ENCODE results near the gene LPP.

Gene LPP

DNA sequence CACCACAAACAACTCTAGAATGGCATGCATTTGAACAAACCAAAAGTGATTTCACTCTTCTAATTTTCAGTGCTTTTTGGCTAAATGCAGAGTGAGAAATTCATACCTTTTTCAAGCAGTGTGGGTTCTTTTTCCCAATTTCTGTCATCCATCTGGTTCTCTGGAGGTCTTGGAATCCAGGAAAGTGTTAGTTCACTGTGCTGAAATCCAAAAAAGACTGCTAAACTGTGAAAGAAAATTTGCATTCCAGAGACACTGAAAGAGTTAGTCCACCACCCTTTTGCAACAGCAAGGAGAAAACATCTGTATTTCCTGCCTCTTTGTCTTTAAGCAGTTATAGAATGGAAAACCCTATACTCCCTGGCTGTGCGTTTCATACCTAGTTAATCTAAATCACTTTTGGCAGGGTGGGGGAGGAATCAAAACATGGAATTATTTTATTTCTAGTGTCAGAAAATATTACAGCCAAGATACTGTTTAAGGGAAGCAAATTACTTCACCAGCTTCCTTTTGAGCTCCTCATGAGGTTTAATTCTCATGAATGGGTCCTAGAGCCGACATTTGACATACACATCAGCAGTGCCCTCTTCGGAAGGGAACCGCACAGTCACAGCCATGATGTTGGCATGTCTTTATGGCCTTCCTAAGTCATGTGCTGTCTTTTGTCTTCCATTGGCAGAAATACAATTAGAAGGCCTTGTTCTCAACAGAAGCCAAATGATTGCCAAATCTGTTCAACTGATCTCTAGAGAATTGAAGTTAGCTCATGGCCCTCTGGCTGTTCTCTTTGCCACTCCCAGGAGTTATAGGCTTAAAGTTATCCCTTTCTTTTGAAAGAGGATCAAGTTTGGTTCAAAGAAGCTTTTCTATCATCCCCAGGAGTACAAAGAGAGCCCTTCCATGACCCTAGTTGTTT is 700.2 kb downstream of the LPP start:
- no peak for DNase-seq (ENCODE audit: extremely low read depth, low read depth)
- TF ChIP-seq, protein P1, sequence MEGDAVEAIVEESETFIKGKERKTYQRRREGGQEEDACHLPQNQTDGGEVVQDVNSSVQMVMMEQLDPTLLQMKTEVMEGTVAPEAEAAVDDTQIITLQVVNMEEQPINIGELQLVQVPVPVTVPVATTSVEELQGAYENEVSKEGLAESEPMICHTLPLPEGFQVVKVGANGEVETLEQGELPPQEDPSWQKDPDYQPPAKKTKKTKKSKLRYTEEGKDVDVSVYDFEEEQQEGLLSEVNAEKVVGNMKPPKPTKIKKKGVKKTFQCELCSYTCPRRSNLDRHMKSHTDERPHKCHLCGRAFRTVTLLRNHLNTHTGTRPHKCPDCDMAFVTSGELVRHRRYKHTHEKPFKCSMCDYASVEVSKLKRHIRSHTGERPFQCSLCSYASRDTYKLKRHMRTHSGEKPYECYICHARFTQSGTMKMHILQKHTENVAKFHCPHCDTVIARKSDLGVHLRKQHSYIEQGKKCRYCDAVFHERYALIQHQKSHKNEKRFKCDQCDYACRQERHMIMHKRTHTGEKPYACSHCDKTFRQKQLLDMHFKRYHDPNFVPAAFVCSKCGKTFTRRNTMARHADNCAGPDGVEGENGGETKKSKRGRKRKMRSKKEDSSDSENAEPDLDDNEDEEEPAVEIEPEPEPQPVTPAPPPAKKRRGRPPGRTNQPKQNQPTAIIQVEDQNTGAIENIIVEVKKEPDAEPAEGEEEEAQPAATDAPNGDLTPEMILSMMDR (IDR thresholded peaks at IDR 0.05; ENCODE audit: low read depth, low read length, missing control alignments), result no peak
- H3K4me3 ChIP-seq (replicated peaks; ENCODE audit: low read depth, low read length), result no peak overlapping the region

DNA sequence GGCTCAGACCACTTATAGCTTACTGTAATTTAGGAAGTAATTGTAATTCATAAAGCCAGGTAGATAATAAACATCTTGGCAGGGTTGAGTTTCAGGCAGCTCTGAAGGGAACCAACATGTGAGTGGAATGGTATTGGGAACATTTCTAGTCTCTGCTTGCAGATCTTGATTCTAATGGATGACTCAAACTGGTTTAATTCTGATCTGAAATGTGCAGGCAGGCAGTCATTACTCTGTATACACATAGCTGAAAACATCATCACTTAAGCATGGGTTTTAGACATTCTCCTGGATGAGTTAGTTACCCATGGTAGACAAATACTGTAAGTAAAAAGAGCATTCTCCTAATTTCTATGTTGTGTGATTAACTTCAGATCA is 700.8 kb downstream of the LPP start:
- no peak for DNase-seq (ENCODE audit: extremely low read depth, low read depth)
- TF ChIP-seq, protein P1 (IDR thresholded peaks at IDR 0.05; ENCODE audit: low read depth, low read length, missing control alignments), result no peak
- no peak overlapping the region for H3K4me3 ChIP-seq (replicated peaks; ENCODE audit: low read depth, low read length)

DNA sequence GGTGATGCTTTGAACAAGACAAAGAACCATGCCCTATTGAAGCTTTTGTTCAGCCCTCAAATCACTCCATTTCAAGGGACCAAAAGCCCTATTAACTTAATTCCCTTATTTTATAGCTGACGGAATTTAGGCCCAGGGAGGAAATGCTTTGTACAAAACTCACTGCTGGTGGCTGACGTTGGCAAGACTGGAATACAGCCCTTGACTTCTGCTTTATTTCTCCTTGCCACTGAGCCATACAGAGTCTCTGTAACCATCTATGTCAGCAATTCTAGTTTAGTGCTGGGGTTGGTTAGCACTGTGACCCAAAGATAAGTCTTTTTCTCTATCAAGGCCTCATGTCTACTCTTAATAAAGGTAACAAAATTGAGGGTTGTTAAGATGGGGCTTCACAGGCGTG is 701.7 kb downstream of the LPP start:
- DNase-seq (ENCODE audit: extremely low read depth, low read depth), result no peak
- H3K4me3 ChIP-seq (replicated peaks; ENCODE audit: low read depth, low read length), result no peak overlapping the region
- TF ChIP-seq, protein P1 (IDR thresholded peaks at IDR 0.05; ENCODE audit: low read depth, low read length, missing control alignments), result no peak

DNA sequence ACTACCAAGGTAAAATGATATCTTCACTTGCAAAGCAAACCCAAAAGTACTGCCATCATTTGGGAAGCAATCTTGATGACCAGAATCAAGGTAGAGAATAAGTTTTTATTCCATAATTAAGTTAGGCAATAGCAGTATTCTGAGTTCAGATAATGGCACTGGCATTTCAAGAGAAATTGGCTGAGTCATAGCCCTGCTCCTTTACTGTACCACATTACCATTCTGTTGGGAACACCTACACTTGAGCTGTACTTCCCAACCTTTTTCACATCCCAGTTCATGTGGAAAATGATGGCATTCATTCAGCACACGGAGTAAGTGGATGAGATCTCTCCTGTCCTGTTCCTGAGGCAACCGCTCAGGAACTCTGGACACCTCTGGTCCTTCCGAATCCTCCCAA is 706.2 kb downstream of the LPP start:
- TF ChIP-seq, protein P1 (IDR thresholded peaks at IDR 0.05; ENCODE audit: low read depth, low read length, missing control alignments), result no peak
- DNase-seq (ENCODE audit: extremely low read depth, low read depth), result no peak
- no peak overlapping the region for H3K4me3 ChIP-seq (replicated peaks; ENCODE audit: low read depth, low read length)

DNA sequence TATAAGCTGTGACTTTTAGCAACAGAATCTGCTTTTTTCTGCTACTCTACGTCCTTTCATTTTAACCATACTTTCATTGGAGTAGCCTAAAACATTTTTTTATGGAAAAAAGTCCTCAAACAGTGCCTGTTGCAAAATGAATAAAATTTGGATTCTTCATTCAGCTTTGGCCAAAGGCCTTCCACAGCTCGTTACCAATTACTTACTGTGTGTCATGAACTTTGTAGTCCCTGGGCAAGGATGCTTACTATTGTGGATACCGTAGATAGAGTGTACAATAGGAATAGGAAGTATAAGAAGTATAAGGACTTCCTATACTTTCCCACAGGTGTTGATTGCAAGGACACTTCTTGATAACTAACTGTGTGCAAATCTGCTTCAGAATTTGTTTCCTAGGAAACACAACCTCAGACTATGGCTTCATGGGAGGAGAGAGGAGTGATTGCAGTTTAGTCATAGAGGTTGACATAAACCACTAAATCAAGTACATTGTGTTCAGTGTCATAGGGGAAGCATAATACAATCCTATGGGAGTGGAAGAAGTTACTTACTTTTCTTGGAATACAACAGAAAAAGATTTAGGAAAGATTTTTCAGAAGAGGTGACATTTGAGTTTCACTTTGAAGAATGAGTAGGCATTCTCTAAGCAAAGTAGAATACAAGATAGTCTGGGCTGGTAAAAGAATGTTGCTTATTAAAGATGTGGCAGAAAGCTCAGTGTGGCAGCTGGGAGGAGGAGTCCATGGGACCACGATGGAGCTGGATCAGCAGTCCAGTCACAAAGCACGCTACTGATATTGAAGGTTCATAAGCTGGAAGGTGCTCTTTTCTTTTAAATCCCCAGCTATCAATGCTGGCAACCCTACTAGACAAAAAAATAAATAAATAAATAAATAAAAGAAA is 708.1 kb downstream of the LPP start:
- H3K4me3 ChIP-seq (replicated peaks; ENCODE audit: low read depth, low read length), result no peak overlapping the region
- DNase-seq (ENCODE audit: extremely low read depth, low read depth), result no peak
- TF ChIP-seq, protein P1 (IDR thresholded peaks at IDR 0.05; ENCODE audit: low read depth, low read length, missing control alignments), result no peak

DNA sequence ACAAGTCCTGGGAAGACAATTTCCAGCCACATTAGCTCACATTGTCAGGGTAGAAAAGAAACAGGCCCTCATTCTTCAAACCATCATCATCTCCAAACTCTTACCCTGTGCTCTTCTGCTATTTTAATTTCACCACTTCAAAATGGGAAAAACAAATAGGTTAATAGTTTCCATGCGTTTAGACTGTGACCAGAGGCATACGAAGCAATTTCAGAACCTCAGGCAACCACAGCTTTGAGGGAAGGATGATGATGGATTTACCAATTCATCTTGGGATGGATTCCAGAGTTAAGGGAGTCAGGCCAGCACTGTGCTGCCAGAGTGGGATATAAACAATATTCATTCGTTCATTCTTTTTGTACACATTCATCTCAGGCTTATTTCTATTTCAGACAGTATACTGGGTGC is 710.0 kb downstream of the LPP start:
- TF ChIP-seq, protein P1 (IDR thresholded peaks at IDR 0.05; ENCODE audit: low read depth, low read length, missing control alignments), result no peak
- H3K4me3 ChIP-seq (replicated peaks; ENCODE audit: low read depth, low read length), result no peak overlapping the region
- DNase-seq (ENCODE audit: extremely low read depth, low read depth), result no peak
